K562 (cell line): ENCODE results near the gene CEP89.

Experiments
- ARID2 ChIP-seq: fragments of 450-650 bp; IDR thresholded peaks from 2 replicates; pipeline ENCODE4 v1.6.1; 2017; ENCODE audit warnings: antibody characterized with exemption, mild to moderate bottlenecking
- ATF2 ChIP-seq: sonication (generic); formaldehyde crosslinking; IDR thresholded peaks from 2 replicates; pipeline ENCODE4 v1.8.1; 2022; ENCODE audit warnings: missing genetic modification reagents
- CHD2 ChIP-seq: IDR thresholded peaks from 2 replicates; pipeline ENCODE4 v1.6.1; 2011; ENCODE audit warnings: low read depth, low read length
- CTCF ChIP-seq, 3 experiments: IDR thresholded peaks in 2 of 3; conservative IDR thresholded peaks in 1 of 3; 2 replicates each; pipeline ENCODE4 v1.5.1; 2011 to 2012; ENCODE audit warnings: low read length in 3 of 3, mild to moderate bottlenecking in 3 of 3, control low read depth in 2 of 3, improper control_type of control experiment in 1 of 3, inconsistent platforms in 1 of 3, low read depth in 1 of 3, mixed read lengths in 1 of 3, moderate library complexity in 1 of 3; ENCODE audit not compliant: insufficient read depth in 2 of 3
- EZH2 ChIP-seq: IDR thresholded peaks from 2 replicates; pipeline ENCODE4 v1.6.1; 2012; ENCODE audit warnings: low read depth, mild to moderate bottlenecking, inconsistent platforms, low read length, borderline replicate concordance
- FOXA1 ChIP-seq: fragments of 450-650 bp; IDR thresholded peaks from 2 replicates; pipeline ENCODE4 v1.6.1; 2016; ENCODE audit warnings: mild to moderate bottlenecking, borderline replicate concordance
- FOXP4 ChIP-seq: sonication (generic); formaldehyde crosslinking; IDR thresholded peaks from 2 replicates; pipeline ENCODE4 v1.8.0; 2022; ENCODE audit warnings: mild to moderate bottlenecking, missing genetic modification reagents, borderline replicate concordance
- ZBTB49 ChIP-seq: sonication (generic); formaldehyde crosslinking; IDR thresholded peaks from 2 replicates; pipeline ENCODE4 v1.8.0; 2022; ENCODE audit warnings: missing genetic modification reagents, mild to moderate bottlenecking, borderline replicate concordance

GRCh38 chr19:32966750-32967149, 5.0 kb downstream of the CEP89 start:
- TF ChIP-seq FOXA1: no peak
- no peak for TF ChIP-seq ARID2
- TF ChIP-seq CTCF (IDR thresholded peaks at IDR 0.05 in 2 of 3, conservative IDR thresholded peaks at IDR 0.05 in 1 of 3; ENCODE audit: insufficient read depth in 2 of 3, low read depth in 1 of 3, low read length in 3 of 3): no peak
- TF ChIP-seq ZBTB49 (CRISPR knock-in tag): no peak
- no peak for TF ChIP-seq ATF2
- TF ChIP-seq CHD2: no peak
- TF ChIP-seq EZH2: no peak
- no peak for TF ChIP-seq FOXP4 (CRISPR knock-in tag)
